ENCODE results near the gene ICA1.

GRCh38 chr7:8094164-8095140, 167.5 kb downstream of the ICA1 start:
- TF ChIP-seq CTCF (IDR thresholded peaks at IDR 0.05 in 4 of 5, conservative IDR thresholded peaks at IDR 0.05 in 1 of 5) (no peak), POLR2A (IDR thresholded peaks at IDR 0.05) (no peak)

Measured in gastrocnemius medialis (tissue), 4 donors.